ENCODE results near the gene TAGLN3. TPM values are rescaled to one million over a fixed set of nuclear protein-coding genes. Genes with fewer than 3 reads are reported as not detected.

TAGLN3 gene
- total and polyA plus RNA-seq, 8 donors = 0.87 to 5.3 (median 2.2) TPM; not detected in 4

GRCh38 chr3:112010636-112011035 lies 11.9 kb downstream of the TAGLN3 start:
- H3K4me1 ChIP-seq = peaks cover 9 to 38% (median 22%) of the 10 kb centered on the region in 4 donors
- TF ChIP-seq POLR2AphosphoS5 (IDR thresholded peaks at IDR 0.05) (no peak), EP300 (IDR thresholded peaks at IDR 0.05) (no peak), CTCF (IDR thresholded peaks at IDR 0.05) (no peak), POLR2A (IDR thresholded peaks at IDR 0.05) (no peak)
- no peak for DNase-seq
- no peak overlapping the region for H3K4me3 ChIP-seq
- intact Hi-C loops (cut with DNase I; ENCODE audit: low total_unique reads) = no loop called here
- no peaks in the 10 kb centered on the region for H3K27me3 ChIP-seq
- no peaks in the 10 kb centered on the region for H3K36me3 ChIP-seq
- 70 to 81% (median 76%) methylated on average over 3 of the region's 3 CpGs for WGBS, 5 donors
- H3K9me3 ChIP-seq = no peaks in the 10 kb centered on the region
- H3K27ac ChIP-seq = no peak overlapping the region

- intact Hi-C loops (cut with DNase I; ENCODE audit: low total_unique reads) = no loop called here
- Histone ChIP-seq H3K27me3 (no peaks in the 10 kb centered on the region), H3K4me1 (peaks cover 9 to 38% (median 22%) of the 10 kb centered on the region in 4 donors), H3K4me3 (no peak overlapping the region), H3K36me3 (no peaks in the 10 kb centered on the region), H3K27ac (no peak overlapping the region), H3K9me3 (no peaks in the 10 kb centered on the region)
- 64 to 80% (median 71%) methylated on average over 6 of the region's 6 CpGs for WGBS, 5 donors
- TF ChIP-seq POLR2AphosphoS5 (IDR thresholded peaks at IDR 0.05) = no peak
- no peak for TF ChIP-seq POLR2A (IDR thresholded peaks at IDR 0.05)
- TF ChIP-seq CTCF (IDR thresholded peaks at IDR 0.05) = no peak
- no peak for TF ChIP-seq EP300 (IDR thresholded peaks at IDR 0.05)
- no peak for DNase-seq
Observed at GRCh38 chr3:112011376-112011940, 12.7 kb downstream of the TAGLN3 start.

GRCh38 chr3:112012205-112012992 lies 13.7 kb downstream of the TAGLN3 start:
- no peak for DNase-seq
- Histone ChIP-seq H3K27me3 (no peaks in the 10 kb centered on the region), H3K4me3 (no peak overlapping the region), H3K9me3 (no peaks in the 10 kb centered on the region), H3K27ac (no peak overlapping the region), H3K4me1 (peaks cover 9 to 37% (median 22%) of the 10 kb centered on the region in 4 donors), H3K36me3 (no peaks in the 10 kb centered on the region)
- intact Hi-C loops (cut with DNase I; ENCODE audit: low total_unique reads) = no loop called here
- WGBS, 5 donors = 26 to 52% (median 36%) methylated on average over 6 of the region's 6 CpGs
- no peak for TF ChIP-seq POLR2AphosphoS5 (IDR thresholded peaks at IDR 0.05)

- peak in 5 of 7 experiments; percentile 53 to 62 (median 57) for TF ChIP-seq CTCF (IDR thresholded peaks at IDR 0.05)
- no peak for TF ChIP-seq EP300 (IDR thresholded peaks at IDR 0.05)
- peak in 1 of 3 donors; percentile 33 for TF ChIP-seq POLR2AphosphoS5 (IDR thresholded peaks at IDR 0.05)
- peak; percentile 67 to 91 for DNase-seq
- H3K27ac ChIP-seq = peak overlapping the region in 1 of 5 donors; percentile 0
- H3K36me3 ChIP-seq = no peaks in the 10 kb centered on the region
- intact Hi-C loops (cut with DNase I; ENCODE audit: low total_unique reads) = no loop called here
- H3K9me3 ChIP-seq = no peaks in the 10 kb centered on the region
- H3K27me3 ChIP-seq = no peaks in the 10 kb centered on the region
- no peak overlapping the region for H3K4me3 ChIP-seq
- 32 to 38% (median 36%) methylated on average over 19 of the region's 19 CpGs for WGBS, 5 donors
- H3K4me1 ChIP-seq = peaks cover 9 to 28% (median 17%) of the 10 kb centered on the region in 4 donors
Observed at GRCh38 chr3:112013058-112013783, 14.5 kb downstream of the TAGLN3 start.
